NCI-H1048 (cell line): Measurements from ENCODE around the gene ASB5.

Experiments used
- DNase-seq: peaks from one replicate; lab custom pipeline; 2025; lab: John Stamatoyannopoulos, UW

The ASB5 gene

GRCh38 chr4:176277162-176277904, 8.3 kb upstream of the ASB5 start:
- peak; percentile 1 for DNase-seq

DNA sequence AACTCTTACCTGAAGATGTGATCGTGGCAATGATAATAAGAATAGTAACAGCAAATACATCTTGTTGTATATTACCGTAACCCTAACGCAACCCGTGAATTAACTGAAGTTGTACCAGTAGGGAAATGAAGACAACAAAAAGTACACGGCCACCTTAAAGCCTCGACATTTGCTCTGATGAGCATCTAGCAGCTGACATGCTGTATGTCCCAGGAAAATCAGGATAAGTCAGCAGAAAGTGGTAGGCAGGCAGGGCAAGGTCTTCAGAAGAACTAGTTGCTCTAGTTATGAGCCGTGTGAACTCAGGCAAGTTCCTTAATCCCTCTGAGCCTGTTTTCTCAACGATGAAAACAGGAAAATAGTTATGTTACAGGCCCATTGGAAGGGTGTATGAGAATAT, 7.7 kb upstream of the ASB5 start:
- no peak for DNase-seq

- DNase-seq: no peak
Observed at GRCh38 chr4:176274441-176274840, 5.4 kb upstream of the ASB5 start.

GRCh38 chr4:176273736-176274135, 4.7 kb upstream of the ASB5 start:
- no peak for DNase-seq

DNA sequence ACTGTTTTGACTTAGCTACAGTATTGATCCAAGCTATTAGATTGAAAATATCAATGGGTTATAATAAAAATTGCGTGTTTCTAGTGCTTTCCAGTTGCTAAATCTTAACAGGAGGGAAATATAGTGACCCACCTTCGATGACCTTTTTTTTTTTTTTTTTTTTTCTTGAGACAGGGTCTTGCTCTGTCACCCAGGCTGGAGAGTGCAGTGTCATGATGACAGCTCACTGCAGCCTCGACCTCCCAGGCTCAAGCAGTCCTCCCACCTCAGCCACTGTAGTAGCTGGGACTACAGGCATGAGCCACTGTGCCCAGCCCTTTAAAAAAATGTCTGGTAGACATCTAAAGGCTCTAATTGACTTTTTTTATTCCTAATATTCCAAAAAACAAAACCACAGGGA, 3.8 kb upstream of the ASB5 start:
- DNase-seq: no peak

DNA sequence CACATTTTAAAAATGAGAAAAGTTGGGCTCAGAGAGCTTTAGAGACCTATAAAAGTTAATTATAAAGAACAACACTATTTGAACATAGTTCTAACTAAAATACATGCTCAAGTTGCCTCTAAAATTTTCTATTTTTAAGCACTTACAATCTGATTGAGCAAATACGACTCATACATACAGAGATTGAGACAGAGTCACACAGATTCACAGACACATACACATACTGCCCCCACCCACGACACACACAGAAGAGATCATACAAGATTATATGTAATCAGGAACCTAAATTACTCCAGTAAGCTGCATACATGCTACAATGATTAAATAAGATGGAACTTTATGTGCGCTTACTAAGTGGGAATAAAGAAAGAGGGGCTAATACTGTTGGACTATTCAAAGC, 2.7 kb upstream of the ASB5 start:
- DNase-seq: no peak

DNA sequence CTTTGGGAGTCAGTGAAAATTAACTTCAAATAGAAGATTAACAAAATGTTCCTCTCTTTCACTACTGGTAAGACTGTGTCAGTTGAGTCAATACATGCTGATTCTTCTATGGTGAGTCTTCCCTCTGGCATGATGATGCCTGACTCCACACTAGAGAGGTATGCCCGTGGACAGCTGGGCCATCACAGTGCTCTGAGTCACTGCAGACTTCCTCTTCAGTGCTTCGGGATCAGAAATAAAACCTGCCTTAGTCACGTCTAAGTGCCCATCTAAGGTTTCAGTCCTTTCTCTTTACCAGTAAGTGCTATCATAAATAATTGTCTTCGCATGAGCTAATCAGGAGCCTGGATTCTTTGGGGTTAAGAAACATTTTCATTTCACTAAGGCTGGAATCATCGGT, 1.6 kb upstream of the ASB5 start:
- DNase-seq: no peak

- no peak for DNase-seq
Observed at GRCh38 chr4:176266026-176266425, 3.0 kb downstream of the ASB5 start.

- DNase-seq: no peak
Observed at GRCh38 chr4:176262243-176262642, 6.8 kb downstream of the ASB5 start.

- DNase-seq: no peak
Observed at GRCh38 chr4:176261481-176261880, 7.5 kb downstream of the ASB5 start.

DNA sequence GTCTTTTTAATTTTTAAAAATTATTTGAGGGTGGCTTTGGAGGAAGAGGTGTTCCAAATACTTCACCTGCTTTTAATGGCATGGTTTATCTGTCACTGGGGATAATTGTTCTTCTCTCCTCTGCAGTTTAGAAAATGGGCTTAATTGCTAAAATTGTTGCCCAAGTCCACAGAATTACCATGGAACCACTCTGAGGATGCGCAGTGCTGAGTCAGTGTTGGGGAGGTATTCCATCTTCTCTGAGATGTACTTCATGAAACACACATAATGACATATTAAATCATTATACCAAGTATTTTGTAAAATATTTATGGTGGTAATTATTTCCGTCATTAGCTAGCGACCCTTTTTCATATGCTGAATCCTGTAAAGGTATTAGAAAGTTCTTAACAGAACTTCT, 8.0 kb downstream of the ASB5 start:
- no peak for DNase-seq

- DNase-seq: no peak
Observed at GRCh38 chr4:176259330-176260090, 9.5 kb downstream of the ASB5 start.

DNA sequence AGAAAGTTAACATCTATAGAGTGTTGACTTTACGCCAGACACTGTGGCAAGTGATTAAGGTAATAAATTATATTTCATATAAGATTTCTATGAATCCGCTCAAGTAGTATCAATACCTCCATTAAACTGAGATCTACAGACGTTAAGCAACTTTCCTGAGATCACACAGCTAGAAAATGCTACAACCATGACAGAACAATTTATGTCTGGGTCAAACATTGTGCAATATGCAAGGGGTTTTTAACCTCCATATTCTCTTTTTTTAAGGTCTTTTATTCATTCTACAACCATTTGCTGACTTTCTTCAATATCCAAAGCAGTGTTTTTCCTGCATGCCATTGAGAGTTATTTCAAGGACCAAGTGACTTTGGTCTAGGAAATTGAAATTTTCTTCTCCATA, 10.9 kb downstream of the ASB5 start:
- DNase-seq: no peak

GRCh38 chr4:176256921-176257320, 12.1 kb downstream of the ASB5 start:
- DNase-seq: no peak

- no peak for DNase-seq
Observed at GRCh38 chr4:176242764-176243347, 26.2 kb downstream of the ASB5 start.

- DNase-seq: no peak
Observed at GRCh38 chr4:176241703-176242102, 27.3 kb downstream of the ASB5 start.

- DNase-seq: no peak
Observed at GRCh38 chr4:176238826-176239225, 30.2 kb downstream of the ASB5 start.

DNA sequence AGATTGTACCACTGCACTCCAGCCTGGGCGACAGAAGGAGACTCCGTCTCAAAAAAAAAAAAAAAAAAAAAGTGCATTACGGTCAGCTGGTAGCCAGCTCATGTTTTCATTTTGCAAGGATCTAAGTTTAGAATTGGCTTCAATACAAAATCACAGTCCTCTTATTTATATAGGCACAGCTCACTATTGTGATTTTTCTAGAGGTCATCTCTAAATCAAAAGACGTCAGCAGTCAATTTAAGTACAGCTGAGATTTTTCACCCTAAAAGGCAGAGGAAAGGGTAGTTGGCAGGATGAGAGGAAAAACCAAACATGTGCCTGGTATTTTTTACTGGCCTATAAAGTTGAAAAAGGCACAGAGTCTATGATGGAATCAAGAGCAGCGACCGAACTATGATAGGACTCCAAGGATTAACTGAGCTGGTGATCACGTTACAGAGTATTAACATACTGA, 30.8 kb downstream of the ASB5 start:
- no peak for DNase-seq

GRCh38 chr4:176236946-176237345, 32.1 kb downstream of the ASB5 start:
- no peak for DNase-seq

- DNase-seq: no peak
Observed at GRCh38 chr4:176230836-176231235, 38.2 kb downstream of the ASB5 start.

GRCh38 chr4:176229645-176230044, 39.4 kb downstream of the ASB5 start:
- no peak for DNase-seq

GRCh38 chr4:176226736-176227135, 42.3 kb downstream of the ASB5 start:
- no peak for DNase-seq

DNA sequence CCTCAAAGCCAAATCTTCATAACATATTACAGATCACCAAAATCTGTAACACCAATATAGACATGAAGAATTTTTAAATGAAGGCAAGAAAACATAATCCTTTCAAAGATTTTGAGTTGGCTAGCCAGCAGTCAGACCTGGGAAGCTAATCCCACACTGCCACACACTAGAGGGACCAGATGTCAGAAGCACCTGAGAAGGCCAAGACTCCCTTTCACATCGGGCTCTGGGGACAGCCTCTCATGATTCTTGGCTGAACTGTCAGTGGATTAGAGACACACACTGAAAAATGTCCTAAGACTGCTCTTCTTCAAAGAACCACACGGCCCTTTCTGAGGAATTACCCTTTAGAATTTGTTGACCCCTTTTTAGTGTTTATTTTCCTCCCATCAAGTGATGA, 45.5 kb downstream of the ASB5 start:
- no peak for DNase-seq
